GM06990 (cell line): ENCODE results near the gene PAFAH1B2.

Experiments
- DNase-seq: peaks from one replicate; pipeline ENCODE4 v3.0.0-alpha.2; 2011; ENCODE audit not compliant: insufficient read length; ENCODE audit errors: extremely low read depth
- H3K27me3 ChIP-seq: replicated peaks from 2 replicates; pipeline ENCODE4 v1.6.0; 2011; ENCODE audit warnings: low read length; ENCODE audit not compliant: control insufficient read depth, insufficient read depth
- H3K36me3 ChIP-seq: 2 replicates; pipeline ENCODE4 v1.5.1; 2011; ENCODE audit warnings: low read length; ENCODE audit not compliant: control insufficient read depth, insufficient read depth
- H3K4me3 ChIP-seq: replicated peaks from 2 replicates; pipeline ENCODE4 v1.5.1; 2011; ENCODE audit warnings: low read depth, mild to moderate bottlenecking, control low read depth, low read length
- CTCF ChIP-seq: IDR thresholded peaks from 2 replicates; pipeline ENCODE4 v1.5.1; 2011; ENCODE audit warnings: low read length, control low read depth, mild to moderate bottlenecking, inconsistent platforms; ENCODE audit not compliant: insufficient read depth, poor library complexity, severe bottlenecking

Gene PAFAH1B2

GRCh38 chr11:117217141-117218084, 73.3 kb downstream of the PAFAH1B2 start:
- peaks cover 53% of the 10 kb centered on the region for H3K36me3 ChIP-seq
- no peak overlapping the region for H3K4me3 ChIP-seq
- H3K27me3 ChIP-seq = no peaks in the 10 kb centered on the region
- DNase-seq = no peak
- no peak for TF ChIP-seq CTCF

- no peaks in the 10 kb centered on the region for H3K27me3 ChIP-seq
- no peak for TF ChIP-seq CTCF
- no peak overlapping the region for H3K4me3 ChIP-seq
- DNase-seq = no peak
- H3K36me3 ChIP-seq = peaks cover 54% of the 10 kb centered on the region
Observed at GRCh38 chr11:117218133-117218915, 74.2 kb downstream of the PAFAH1B2 start.

GRCh38 chr11:117219001-117219400, 74.9 kb downstream of the PAFAH1B2 start:
- H3K4me3 ChIP-seq = no peak overlapping the region
- peaks cover 58% of the 10 kb centered on the region for H3K36me3 ChIP-seq
- no peak for DNase-seq
- no peak for TF ChIP-seq CTCF
- no peaks in the 10 kb centered on the region for H3K27me3 ChIP-seq

GRCh38 chr11:117219455-117219854, 75.4 kb downstream of the PAFAH1B2 start:
- H3K27me3 ChIP-seq = no peaks in the 10 kb centered on the region
- H3K36me3 ChIP-seq = peaks cover 60% of the 10 kb centered on the region
- no peak for DNase-seq
- TF ChIP-seq CTCF = no peak
- H3K4me3 ChIP-seq = no peak overlapping the region

GRCh38 chr11:117219995-117220394, 75.9 kb downstream of the PAFAH1B2 start:
- Histone ChIP-seq H3K4me3 (no peak overlapping the region), H3K27me3 (no peaks in the 10 kb centered on the region), H3K36me3 (peaks cover 62% of the 10 kb centered on the region)
- no peak for TF ChIP-seq CTCF
- no peak for DNase-seq
